Suppressor macrophage treated with lipopolysaccharide for 1 hour (primary cell): ENCODE measurements around the gene IQCH.
"Not testable (repeated sequence)": the region's sequence is repeated elsewhere in the genome, so short reads cannot be mapped to it uniquely, and the experiment has no call there.

Experiments
- DNase-seq, 3 donors: peaks; one replicate each; pipeline ENCODE4 v3.0.0-alpha.2; 2020 to 2022

IQCH gene

DNA sequence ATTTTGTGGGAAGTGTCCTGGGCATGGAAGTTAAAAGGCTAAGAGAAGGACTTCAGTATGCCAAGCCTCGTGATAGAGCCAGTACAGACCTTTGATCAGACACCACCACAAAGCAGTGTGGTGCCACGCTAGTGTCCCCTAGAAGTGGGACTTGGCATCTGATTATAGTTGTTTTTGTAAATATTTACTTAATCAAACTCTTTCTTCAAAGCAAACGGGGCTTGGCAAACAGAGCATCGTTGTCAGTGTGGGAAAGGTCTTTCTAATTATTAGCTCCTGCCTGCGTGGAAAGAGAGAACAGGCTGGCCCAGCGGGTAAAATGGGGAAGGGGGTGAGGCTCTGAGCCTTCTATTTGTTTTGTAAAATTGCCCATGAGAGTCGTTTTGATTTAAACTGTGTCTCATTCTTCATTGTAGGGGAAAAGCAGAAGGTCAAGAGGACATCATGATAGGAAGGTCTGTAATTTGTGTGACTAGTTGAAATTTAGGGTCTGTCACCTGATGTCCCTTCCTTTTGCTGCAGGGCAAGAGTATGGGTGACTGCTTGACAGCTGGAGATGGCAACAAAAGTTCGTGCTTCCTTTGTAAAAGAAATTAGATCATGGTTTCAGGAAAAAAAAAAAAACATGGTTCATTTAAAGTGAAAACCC is 105.0 kb downstream of the IQCH start:
- no peak for DNase-seq

DNA sequence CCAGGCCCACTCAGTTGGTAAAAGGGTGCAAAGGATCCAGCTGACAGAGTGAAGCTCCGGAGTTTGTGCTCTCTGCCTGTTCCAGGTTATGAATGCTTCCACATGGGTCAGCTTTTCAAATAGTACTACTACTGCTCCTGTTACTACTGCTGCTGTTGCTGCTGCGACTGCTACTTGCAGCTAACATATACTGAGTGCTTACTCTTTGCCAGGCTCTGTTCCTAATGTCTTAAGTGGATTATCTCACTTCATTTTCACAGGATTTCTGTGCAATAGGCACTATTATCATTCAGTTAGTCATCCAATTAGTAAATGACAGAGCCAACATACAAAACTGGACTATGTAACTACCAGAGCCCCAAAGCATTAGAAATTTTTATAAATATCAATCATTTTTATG is 106.5 kb downstream of the IQCH start:
- no peak for DNase-seq

DNA sequence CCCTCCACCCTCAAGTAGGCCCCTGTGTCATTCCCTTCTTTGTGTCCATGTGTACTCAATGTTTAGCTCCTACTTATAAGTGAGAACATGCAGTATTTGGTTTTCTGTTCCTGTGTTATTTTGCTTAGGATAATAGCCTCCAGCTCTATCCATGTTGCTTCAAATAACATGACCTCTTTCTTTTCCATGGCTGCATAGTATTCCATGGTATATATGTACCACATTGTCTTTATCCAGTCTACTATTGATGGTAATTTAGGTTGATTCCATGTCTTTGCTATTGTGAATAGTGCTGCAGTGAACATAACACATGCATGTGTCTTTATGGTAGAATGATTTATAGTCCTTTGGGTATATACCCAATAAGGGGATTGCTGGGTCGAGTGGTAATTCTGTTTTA is 109.1 kb downstream of the IQCH start:
- DNase-seq = not testable (repeated sequence)

DNA sequence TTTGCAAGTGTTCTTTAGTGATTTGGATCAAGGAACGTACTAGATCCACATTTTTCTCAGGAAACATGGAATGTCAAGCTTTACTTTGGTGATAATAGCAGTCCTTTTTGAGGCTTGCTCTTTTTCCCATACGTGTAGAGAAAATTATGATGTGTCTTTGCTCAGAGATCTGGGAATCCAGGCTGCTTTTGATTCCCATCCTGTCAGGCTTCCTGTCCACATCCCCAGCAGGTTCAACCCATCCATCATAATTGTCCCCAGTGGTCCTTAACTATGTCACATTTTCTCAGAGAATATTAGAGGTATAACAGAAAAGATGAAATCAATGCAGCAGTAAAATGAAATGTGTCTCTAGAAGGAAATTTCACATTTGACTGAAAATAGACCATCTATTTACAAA is 111.4 kb downstream of the IQCH start:
- no peak for DNase-seq

DNA sequence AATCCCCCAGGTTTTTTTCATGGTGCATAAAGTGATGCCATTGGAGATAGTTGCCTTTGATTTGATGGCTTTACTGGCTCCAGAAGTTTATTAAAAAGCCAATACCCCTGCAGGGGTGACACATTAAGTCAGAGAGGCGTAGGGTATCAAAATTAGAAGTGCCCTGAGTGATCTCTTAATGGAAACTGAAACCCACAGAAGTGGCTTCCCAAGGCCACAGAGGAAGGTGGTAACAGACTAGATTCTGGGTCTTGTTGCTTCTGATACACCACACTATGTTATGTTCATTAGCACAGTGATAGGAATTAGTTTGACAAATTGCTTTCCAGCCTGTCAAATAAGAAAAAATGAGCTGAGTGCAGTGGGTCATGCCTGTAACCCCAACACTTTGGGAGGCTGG is 112.3 kb downstream of the IQCH start:
- DNase-seq = no peak

DNA sequence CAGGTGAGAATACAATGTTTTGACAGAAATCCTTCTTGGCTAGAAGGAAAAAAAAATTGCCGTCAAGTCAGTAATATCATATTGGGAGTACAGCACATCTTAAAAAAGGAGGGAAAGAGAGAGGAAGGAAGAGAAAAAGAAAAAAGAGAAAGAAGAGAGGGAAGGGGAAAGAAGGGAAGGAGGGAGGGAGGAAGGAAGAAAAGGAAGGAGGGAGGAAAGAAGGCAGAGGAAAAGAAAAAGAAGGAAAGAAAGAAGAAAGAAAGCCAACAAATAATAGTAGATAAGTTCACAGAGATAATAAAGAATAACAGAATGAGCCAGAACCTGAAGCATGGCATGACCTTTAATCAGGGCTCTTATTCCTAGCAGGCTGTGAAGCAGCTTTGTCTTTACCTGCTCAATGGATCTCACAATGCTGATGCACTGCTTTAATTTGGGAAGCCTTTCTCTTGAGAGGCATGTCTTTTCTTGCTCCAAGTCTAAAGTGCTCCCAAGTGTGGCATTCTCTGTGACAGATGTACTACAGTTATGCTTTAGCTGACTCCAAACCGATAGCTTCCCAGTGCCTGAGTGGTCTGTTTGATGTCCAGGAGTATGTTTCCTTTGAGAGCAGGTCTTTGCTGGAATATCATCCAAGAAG is 114.9 kb downstream of the IQCH start:
- DNase-seq = no peak

DNA sequence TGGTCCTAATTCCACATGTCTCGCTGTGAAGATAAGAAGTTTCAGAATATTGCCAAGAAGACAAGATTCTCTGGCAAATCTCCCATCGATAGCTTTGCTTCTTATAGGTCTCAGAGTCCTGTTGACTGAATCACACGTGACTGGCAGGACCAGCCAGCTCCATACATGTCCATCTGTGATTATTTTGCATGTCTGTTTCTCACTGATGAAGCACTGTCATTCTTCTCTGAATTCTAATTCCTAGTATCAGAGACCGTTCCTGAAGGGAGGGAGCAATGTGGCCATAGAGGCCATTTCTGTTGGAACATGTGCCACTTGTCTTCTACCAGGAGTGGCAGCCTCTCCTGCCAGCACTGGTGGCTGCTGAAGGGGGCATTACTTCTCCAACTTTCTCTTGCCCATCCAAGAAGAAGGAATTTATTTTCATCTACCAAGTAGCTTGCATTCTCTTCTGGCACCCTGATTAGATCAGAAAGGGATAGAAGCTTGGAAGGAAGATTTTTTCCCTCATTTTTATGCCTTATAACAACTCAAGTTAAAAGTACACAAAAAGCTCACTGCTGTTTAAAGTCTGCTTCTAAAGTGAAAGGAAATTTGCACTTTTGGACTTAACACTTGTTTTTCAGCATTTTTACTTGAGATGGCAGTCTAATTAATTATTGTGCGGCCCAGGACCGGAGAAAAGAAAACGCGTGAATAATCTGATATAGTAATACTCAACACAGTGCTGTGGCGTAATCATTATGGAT is 115.8 kb downstream of the IQCH start:
- no peak for DNase-seq

DNA sequence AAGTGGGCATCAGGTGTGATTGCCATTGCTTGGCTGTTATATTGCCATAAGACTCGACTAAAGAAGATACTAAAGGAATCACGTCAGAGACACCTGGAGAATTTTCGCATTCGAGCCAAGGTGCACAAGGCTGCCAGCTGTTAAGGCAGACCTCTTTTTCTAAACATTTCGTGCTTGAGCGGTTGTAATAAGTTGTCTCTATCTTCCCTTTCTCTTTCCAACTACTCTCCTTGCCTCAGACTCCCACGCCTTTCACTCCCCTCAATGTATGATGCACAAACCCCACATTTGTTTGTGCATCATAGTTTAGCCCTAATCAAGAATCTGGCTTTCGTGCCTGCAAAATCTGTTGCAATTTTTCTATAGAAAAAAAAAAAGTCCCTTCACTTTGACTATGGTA is 118.0 kb downstream of the IQCH start:
- no peak for DNase-seq

DNA sequence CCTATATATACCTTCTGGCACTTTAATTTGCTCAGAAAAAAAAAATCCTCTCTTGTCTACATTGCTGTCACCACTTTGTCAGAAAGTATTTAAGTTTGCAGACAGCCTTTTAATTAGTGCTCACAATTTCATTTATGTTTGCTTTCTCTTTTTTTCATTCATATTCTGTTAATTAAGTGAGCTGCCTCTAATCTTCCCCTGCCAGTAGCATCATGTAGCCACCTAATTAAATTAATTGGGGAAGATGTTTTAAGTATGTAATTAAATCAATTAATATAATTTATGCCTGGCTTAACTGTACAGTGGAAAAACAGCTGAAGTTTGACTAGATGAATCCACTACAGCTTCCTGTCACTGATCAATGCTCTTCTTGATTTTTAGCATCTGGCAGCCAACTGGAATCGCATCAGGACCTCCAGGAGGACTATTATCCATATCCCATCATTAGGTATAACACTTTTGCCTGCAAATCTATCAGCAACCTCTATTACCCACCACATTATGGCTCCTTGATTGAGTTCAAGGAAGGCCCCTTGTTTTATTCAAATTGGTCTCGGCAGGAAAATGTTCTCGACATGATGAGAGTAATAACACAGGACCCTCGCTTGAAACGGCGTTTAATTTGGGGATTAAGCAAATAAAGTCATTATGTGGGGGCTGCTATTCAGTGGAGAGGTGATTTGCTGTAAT is 118.5 kb downstream of the IQCH start:
- DNase-seq = no peak

DNA sequence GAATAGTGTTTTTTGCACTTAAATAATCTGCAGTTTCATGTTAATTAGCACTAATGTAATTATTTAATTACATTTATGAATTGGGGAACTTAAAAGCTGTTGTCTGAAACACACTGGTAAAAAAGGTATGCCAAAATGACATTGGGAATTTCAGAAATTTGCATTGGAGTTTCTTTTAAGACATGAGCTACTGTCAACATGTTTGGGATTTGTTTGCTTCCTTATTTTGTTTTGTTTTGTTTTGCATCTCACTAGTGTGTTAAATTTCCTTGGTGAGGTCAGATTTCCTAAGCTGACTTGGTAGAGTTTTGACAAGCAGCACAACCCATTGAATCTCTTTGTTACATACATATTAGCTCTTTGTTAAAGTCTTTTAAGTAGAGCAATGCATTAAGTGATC is 119.4 kb downstream of the IQCH start:
- no peak for DNase-seq

DNA sequence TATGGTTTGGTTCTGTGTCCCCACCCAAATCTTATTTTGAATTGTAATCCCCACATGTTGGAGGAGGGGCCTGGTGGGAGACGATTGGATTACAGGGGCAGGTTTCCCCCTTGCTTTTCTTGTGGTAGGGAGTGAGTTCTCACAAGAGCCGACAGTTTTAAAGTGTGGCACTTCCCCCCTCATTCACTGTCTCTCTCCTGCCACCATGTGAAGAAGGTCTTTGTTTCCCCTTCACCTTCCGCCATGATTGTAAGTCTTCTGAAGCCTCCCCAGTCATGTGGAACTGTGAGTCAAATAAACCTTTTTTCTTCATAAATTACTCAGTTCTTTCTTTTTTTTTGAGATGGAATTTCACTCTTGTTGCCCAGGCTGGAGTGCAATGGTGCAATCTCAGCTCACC is 124.9 kb downstream of the IQCH start:
- DNase-seq = no peak

DNA sequence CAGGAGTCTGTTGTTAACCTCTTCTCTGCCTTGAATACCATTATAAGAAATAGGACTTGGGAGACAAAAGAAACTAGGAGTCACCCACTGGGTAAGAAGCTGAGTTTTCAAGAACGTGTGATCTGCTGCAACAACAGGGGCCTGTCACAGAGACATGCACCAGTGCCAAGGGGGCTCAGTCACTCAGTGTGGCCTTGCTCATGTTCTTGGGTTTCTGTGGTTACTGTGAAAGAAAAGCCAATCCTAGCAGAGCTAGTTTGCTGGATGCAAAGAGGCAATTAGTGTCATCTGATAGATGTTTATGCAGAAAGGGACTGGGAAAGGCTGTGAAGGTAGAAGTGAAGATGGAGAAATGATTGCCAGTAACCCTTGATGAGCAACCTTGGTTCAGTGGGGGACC is 126.3 kb downstream of the IQCH start:
- no peak for DNase-seq

DNA sequence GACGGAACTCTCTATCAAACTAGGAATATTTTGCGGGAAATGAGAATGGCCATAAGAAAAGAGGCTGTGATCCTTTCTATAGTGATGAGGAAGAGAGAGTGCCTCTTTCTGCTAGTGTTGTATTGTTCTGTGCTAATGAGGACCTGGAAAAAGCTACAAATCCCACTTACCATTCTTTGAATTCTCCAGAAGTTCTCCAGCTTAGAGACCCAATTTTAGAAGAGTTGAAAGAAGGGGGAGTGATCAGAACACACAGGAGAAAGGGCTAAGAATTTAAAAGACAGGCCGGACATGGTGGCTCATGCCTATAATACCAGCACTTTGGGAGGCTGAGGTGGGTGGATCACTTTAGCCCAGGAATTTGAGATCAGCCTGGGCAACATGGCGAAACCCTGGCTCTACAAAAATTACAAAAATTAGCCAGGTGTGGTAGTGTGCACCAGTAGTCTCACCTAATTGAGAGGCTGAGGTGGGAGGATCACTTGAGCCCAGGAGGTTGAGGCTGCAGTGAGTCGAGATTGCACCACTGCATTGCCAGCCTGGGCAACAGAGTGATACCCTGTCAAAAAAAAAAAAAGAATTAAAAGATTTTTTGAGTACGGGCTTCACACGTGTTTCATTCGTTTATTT is 126.9 kb downstream of the IQCH start:
- DNase-seq = no peak

DNA sequence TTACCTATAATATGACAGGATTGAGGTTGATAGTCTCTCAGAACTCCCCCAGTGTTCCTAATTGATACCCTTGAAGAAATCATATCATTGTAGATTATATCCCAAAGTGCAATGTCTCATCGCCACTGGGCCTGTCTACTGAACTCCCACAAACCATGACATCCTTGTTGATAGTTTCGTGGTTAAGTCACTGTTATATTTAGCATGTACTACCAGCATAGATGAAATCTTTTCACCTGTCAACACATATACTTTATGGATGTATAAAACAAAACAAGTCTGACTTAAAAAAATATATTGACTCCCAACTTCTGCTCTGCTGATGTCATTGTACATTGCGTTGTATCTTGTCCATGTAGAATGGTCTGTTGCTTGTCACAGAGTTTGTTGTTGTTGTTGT is 128.1 kb downstream of the IQCH start:
- DNase-seq = no peak

DNA sequence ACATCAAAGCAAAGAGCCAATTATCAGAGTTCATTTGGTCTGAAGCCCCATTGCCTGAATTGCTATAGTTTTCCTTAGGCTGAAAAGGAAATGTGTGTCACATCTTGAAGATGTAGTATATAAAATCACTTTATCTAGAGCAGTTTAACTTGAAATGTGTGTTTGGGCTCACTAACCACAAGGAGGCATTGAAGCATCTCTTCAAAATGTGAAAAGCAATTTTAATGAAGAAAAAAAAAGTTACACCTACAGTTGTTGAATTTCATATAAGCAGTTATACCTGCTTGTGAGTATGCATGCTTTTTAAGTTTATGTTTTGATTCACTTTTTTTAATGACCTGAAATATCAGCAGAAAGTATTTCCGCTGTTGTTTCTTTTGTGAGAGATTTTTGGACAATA is 129.3 kb downstream of the IQCH start:
- DNase-seq = no peak

DNA sequence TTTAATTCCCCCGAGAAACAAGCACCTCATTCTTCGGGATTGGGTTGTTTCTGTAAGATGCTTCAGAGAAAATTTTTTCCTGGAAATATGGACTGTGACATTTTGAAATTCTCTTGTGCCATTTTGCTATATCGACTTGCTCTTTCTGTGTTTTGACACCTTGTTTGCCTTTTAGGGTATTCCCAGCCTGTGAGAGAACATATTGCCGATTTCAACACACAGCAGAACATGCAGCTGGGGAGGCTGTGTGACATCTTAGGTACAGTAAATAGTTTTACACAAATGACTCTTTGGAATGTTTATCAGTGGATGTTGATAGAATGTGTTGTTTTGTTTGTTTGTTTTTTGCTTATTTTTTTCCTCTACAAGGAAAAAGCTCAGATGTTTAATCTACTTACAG is 130.2 kb downstream of the IQCH start:
- DNase-seq = no peak

DNA sequence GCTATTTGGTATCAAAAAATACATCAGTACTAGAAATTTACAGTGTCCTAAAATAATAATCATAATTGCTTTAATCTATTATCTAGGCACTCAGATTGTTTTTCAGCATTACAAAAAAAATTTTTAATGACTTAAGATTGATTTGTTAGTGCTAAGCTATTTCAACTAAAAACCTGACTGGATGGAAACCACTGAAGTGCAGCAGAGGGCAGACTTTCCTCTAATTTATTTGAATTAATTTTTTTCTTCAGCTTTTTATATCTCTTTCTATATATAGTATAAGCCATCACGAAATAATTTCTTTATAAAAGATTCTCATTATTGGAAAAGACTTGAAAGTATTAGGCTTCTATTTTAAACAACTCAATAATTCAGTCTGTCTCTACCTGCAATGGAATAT is 131.4 kb downstream of the IQCH start:
- DNase-seq = no peak

DNA sequence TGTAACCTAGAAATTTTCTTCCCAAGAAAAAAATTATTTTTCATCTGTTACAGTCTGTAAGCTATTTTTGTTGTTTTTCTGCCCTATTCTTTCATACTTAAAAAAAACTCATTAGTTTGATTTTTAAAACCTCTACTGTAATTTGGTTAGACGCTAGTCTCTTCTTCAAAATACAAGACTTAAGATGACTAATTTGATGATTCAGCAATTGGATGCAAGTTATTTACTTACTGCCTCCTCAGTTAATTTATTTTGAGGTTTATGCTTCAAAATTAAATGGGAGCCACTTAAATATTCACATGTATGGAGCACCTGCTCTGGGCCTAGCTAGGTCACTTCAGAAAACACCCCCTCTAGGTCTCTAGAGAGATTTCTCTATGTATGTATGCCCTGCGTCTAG is 132.4 kb downstream of the IQCH start:
- DNase-seq = no peak

DNA sequence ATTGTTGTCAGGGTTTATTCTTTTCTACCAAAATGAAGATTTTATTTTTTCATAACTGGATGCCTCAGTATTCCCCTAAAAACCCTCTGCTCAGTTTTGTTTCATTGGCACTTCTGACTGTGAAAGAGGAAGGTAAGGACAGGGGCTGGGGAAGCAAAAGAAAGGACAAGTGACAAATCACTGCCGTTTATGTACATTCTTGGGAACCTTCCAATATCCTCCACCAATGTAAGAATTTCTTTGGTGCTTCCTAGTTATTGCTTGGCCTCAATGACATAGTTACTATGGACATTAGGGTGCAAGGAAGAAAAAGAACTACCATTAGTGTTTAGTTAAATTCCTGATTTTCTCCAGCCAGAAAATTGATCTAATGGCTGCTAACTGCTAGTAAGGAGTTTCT is 135.4 kb downstream of the IQCH start:
- DNase-seq = peak; percentile 24 to 42 (median 34)

DNA sequence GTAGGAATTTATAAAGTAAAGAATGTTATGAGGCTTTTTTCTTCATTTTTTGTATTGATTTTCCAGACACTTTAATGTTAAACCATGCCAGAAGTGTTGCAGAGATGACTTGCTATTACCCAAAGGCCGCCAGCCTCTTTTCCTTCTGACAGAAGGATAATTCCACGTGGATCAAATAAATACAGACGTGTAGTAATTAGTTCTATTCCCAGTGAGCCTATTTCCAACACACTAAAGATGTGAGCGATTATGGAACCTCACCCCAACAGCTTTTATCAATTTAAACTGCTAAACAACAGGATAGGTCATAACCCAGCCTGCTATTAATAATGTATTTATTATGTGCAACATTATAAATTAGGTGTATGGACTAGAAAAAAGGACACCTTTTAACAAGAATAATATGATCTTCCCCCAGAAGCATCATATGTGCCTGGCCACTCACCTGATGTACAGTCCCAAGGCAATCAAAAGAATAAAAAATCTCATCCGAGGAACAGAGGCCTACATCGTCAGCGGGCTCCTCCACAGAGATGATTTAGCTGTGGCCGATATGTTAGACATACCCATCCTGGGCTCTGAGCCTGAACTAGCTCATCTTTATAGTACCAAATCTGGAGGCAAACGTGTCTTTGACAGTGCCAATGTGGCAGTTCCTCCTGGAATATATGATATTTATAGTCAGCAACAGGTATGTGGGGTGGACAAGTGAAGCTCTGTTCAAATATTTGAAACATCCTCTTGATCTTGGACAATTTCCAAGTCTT is 140.5 kb downstream of the IQCH start:
- DNase-seq = no peak

DNA sequence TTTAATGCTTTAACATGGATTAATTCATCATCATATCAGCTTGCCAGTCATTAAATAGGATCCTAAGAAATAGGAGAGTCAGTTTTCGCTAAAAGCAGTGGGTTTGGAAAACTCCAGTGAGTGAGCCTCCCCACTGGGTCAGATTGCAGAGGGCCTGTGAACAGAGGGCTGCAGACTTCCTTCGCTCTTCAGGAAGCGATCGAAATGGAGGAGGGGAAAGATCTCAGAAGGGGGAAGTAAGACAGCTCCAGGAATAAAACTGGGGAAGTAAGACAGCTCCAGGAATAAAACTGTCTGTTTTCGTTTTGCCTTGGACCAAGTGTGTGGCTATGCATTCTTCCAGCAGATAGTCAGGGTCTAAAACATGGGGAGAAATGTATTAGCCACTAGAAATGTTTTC is 141.5 kb downstream of the IQCH start:
- DNase-seq = peak; percentile 69 to 71 (median 69)

DNA sequence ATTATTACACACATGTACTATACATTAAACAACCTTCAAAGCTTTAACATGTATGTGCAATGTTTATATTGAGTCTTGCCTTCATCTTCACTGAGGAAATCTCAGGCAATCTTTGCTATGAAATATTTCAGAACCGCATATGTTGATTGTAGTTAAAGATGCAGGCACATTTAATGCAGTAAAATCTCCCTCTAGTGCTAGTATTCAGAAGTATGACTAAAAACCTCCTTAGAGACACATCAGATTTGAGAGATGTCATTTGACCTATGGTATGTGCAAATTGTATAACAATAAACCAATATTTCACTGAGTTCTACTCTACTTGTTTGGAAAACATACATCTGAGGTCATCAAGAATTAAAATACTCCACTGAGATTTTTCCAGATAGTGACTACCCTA is 142.6 kb downstream of the IQCH start:
- DNase-seq = no peak

DNA sequence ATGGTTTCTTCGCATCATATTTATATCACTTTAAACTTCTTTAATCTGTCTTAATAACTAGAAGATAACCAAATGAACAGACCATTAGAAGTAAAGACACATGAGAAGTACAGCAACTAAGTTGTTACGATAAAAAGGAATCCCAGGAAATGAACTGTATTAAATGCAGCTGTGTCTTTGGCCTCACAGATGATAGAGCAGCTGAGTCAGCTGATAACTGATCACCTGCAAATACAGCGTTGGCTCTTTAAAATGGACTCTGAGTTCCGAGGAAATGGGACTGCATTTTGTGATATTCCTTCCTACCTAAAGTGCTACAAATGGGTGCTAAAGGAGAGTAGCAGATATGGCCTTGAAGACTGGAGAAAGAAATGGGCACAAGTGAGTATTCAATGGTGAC is 145.3 kb downstream of the IQCH start:
- DNase-seq = no peak
